AG20443 (cell line): ENCODE results near the gene OR7D2.
"Not testable (repeated sequence)": the region's sequence is repeated elsewhere in the genome, so short reads cannot be mapped to it uniquely, and the experiment has no call there.

ENCODE experiments used
- DNase-seq: peaks from one replicate; pipeline ENCODE4 v3.0.0; 2012; ENCODE audit warnings: low spot score, mixed read lengths

Gene OR7D2

DNA sequence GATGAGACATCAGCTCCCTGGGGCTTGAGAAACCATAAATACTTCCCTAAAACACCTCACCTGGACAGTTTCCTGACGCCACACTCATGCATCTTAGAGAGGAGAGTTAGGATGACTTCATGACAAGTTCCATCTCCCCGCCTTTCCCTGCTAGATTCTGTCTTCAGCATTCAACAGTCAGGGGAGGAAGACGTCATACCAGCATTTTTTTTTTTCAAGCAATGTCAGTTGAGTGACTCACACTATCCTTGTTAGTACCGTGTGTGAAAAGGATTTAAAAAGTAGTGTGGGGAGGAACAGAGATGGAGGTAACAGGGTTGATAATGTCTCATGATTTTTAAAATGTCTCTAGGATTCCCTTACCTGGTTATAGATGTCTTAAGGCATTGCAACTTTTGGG lies at the start of gene OR7D2:
TSS of gene OR7D2 (plus strand) at position 79 of the 400 bp plus-strand sequence. CDS start 6,803 bp downstream, outside the sequence.
- no peak for DNase-seq

DNA sequence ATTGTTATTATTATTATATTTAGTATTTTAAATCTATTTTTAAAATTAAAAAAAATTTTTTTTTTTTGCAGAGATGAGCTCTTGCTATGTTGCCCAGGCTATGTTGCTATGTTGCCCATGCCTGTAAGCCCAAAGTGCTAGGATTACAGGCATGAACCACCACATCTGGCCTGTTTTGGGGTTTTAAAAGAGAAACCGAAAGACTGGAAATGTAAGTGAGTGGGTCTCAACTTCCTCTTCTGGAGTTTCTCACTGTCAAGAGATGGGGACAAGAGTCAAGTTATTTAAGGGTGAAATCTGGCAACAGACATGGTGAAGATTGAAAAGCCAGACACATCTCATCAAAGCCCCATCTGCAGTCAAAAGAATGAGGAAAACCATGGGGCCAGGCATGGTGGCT lies 47.8 kb upstream of the OR7D2 start:
- no peak for DNase-seq

DNA sequence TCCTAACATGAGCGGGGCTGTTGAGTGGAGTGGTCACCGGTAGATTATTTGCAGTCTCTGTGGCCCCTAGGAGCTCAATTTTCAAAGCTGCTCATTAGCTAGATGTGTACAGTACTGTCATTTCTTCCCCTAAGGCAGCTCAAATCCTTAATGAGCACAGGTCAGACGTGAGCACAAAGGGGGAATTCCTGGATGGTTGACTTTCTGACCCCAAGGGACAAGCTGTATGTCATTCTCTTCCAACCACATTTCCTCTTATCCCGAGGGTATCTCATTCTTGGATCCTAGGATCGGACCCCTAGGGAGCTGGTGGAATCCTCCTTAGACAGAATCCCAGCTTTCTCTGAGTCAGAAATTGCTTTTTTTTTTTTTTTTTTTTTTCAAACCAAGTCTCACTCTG lies 46.4 kb upstream of the OR7D2 start:
- no peak for DNase-seq

DNA sequence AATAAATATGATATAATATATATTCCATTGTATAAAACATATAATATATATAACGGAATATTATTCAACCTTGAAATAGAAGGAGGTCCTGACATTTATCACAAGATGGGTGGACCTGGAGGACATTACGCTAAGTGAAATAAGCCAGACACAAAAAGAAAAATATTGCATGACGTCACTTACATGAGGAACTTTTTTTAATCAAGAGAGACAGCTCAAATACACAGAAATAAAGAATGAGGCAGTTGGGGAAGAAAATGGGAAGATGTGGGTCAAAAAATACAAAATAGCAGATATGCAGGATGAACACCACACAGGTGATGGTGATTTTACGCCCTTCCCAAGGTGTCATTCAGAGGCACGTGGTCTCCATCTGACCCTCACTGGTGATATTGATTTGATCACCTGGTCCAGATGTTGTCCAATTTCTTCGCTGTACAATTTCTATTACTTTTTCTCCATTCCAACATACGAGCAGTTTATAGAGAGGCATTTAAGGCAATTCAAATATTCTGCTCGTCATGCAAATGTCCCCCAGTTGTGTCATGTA lies 39.1 kb upstream of the OR7D2 start:
- DNase-seq: no peak

DNA sequence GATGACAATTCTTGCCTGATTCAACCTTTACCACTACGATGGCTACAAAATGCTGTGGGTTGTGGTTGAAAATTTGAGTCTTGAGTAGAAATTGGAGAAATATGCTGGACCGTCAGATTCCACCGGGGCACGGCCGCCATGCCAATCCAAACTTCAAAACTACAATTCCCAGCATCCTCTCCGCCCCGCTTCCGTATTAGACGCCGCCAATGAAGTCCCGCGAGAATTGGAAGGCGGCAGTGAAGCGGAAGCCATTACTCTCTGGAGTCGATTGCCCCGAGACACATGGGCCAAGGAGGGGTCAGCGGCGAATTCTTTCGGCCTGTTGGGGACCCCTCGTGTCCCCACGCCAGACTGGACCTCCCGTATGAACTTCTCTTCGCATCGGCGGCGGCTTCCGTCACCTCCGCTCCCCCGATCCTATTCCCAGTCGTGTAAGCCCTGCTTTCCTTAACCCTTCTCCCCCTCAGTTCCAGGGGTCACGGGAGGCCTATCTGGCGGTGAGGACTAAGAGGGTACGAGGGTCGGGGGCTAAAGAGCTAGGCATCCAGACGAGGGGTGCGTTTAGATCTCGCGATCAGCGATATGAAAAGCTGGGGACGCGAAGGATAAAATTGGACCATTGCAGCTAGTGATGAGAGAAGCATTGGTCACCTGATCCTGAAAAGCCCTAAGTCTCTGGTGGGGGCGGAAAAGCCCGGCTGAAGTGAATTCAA lies 38.5 kb upstream of the OR7D2 start, which contains the start of gene ZNF317:
TSS of gene ZNF317 (plus strand) at position 239 of the 716 bp plus-strand sequence. CDS start 15,620 bp downstream, outside the sequence.
- DNase-seq: peak; percentile 94

DNA sequence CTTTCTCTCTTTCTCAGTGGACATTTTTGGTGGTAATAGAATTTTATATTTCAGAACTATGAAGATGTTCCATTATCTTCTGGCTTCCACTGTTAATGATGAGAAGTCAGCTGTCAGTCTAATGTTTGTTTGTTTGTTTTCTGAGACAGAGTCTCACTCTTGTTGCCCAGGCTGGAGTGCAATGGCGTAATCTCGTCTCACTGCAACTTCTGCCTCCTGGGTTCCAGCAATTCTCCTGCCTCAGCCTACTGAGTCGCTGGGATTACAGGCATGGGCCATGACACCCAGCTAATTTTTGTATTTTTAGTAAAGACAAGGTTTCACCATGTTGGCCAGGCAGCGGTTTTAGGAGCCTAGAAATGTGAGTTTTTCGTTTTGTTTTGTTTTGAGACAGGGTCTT lies 33.9 kb upstream of the OR7D2 start:
- DNase-seq: no peak

DNA sequence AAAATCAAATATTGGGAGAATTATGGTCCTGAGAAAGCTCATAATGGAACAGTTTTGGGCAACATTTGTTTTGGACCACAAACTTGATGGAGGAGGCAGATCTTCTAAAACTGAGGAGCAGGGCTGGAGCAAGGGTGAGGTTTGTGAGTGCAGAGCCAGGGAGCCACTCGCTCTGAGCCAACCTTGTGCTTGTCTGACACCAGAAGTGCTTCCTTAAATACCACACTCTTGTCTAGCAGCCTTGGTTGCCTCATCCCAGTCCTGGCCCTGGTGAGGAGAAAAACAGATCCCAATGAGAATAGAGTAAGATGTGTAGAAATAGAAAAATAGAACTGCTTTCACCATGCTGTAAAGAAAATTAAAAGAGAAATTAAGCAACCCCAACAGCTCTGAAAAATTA lies 31.9 kb upstream of the OR7D2 start:
- no peak for DNase-seq

DNA sequence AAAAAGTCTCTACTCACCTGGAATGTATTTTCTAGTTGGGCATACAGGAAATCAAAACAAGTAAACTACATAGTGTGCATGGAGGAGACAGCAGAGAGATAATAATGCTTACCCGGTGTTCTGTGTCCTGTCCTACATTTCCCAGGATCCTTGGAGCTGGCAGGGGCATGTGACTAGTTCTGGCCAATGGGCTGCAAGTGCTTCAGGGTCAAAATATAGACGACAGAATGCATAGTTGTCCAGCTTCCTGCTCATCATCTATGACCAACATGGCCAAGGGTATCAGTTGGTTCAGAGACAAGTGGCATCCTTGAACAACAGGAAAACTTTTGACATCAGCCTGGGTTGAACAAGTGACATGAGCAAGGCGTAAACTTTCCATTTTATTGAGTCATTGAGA lies 30.1 kb upstream of the OR7D2 start:
- no peak for DNase-seq

DNA sequence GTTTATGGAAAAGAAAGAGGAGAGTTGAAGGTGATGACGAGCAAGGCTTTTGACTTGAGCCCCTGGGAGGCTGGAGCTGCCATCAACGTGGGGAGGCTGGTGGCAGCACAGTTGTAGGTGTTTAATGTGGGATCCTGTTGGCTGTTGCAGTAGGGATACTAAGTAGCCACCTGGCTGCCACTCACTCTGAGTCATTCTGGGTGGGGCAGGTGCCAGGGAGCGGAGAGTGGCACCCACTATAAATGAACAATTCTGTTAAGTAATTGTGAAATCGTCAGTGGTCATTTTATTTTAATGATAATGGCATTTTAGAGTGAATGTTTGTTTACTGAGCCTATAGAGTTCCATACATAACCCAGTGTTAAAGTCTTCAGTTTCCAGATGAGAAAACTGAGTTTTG lies 28.8 kb upstream of the OR7D2 start:
- no peak for DNase-seq

DNA sequence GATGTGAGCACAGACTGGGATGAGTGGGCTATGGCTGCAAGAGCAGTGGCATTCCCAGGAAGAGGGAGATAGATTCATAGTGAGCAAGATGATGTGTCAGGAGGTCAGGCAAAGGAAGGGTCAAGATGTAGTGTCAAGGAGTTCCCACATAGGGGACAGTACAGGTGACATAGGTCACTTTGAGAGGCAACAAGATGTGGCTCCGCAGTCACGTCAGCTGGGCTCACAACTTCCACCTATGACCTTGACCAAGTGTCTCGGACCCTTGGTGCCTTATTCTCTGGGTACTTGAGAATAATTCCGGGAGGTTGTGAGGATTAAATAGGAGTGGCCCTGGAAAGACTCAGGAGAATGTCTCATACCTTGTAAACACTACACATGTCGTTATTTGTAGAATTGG lies 28.1 kb upstream of the OR7D2 start:
- no peak for DNase-seq

DNA sequence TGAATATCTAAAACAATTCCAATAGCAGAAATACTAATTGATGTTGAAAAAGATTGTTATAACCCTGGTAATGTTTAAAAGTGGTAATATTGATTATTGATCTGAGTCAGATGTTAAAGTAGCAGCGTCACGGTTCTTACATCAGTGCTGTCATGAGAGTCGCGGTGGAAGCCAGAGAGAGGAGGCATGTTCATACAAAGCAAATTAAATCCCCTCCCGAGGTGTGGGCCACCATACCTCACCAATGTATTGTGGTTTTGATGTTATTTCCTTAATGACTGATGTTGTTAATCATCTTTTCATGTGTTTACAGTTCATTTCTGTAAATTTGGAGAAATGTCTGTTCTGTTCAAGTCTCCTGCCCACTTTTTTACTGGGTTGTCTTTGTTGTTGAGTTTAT lies 27.4 kb upstream of the OR7D2 start:
- no peak for DNase-seq

DNA sequence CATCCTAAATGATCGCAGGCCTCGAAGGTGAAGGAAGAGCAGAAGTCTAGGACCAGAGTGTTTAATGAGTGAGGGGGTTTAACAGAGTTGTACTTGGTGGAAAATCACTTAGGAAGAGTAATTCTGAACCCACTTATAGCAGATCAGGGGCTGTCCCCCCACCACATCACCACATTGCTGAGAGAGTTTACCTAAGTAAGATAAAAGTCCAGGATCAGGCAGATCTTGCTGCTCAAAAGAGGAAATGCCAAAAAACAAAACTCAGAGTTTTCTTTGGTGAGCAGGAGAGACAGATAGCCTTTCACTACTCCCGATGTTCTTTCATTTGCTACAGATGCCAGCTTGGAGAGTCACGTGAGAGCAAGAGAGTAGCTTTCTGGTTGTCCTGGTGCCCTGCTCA lies 23.2 kb upstream of the OR7D2 start:
- DNase-seq: no peak

DNA sequence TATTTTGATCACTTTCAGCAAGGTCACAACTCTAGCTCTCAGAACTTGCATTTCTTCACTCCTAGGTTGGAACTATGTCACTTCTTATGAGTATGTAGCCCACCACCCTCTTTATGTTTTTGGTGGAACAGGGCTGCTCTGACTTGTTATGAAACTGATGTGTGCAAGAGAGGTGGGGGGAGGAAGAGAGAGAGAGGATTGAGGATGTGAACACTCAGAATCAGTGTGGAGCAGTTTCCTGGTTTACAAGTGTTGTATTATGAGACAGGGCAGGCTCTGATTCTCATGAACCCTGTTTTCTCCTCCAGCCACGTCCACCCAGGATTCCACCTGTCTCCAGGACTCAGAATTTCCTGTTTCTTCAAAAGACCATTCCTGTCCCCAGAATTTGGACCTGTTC lies 22.5 kb upstream of the OR7D2 start:
- DNase-seq: no peak

DNA sequence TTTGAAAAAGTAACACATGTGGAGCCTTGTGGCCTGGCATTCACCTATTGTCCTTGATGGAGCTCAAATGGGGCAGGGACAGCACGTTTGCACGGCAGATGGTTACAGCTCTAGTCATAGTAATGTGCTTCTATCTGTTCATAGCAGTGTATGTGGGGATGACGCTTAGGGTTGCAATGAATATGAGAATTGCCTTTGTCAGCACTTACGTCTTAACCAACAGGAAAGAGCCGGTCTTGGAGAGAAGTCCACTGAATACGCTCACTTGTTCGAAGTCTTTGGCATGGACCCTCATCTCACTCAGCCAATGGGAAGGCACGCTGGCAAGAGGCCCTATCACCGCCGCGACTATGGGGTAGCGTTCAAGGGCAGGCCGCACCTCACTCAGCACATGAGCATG lies 18.9 kb upstream of the OR7D2 start:
- no peak for DNase-seq

DNA sequence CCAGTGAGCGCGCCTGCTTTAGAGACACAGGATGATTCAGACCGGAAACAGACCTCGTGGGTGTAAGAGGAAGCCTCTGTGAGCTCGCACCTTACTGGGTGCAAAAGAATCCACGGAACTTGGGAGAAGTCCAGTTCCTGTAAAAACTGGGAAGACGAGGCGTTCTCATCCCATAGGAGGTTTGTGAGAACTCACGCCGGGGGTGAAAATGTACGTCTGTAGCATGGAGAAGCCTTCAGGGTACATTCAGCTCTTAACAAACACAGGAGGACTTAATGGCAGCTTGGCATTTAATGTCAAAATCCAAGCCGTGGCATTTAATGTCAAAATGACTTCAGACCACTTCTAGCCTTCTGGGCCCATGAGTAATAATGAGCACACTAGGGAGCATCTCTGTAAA lies 17.4 kb upstream of the OR7D2 start:
- no peak for DNase-seq

DNA sequence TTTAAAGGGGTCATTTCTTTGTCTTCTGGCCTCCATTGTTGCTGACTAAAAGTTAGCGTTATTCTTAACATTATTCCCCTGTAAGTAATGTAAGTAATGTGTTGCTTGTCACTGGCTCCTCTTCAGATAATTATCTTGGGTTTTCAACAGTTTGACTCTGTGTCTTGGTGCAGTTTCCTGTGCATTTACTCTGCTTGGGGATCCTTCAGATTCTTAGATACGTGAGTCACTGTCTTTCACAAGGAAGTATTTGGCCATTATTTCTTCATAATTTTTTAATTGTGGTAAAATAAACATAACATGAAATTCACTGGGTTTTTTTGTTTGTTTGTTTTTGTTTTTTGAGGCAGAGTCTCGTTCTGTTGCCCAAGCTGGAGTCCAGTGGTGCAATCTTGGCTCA lies 13.5 kb upstream of the OR7D2 start:
- no peak for DNase-seq

DNA sequence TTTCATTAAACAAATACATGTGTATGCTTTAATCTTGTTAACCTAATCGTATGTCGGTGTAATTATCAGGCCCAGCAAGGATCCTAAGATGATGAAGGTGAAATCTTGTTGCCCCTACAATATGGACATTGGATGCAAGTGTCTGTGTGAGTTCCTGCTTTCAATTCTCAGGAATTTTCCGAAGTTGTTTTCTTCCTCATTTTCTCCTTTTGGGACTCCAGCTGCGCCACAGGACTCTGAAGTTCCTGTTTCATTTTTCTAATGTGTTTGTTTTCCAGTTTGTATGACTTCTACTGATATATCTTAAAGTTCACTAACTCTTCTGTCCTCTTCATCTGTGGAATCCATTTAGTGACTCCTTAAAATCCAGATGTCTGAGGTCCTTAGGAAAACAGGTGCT lies 11.9 kb upstream of the OR7D2 start:
- DNase-seq: no peak

DNA sequence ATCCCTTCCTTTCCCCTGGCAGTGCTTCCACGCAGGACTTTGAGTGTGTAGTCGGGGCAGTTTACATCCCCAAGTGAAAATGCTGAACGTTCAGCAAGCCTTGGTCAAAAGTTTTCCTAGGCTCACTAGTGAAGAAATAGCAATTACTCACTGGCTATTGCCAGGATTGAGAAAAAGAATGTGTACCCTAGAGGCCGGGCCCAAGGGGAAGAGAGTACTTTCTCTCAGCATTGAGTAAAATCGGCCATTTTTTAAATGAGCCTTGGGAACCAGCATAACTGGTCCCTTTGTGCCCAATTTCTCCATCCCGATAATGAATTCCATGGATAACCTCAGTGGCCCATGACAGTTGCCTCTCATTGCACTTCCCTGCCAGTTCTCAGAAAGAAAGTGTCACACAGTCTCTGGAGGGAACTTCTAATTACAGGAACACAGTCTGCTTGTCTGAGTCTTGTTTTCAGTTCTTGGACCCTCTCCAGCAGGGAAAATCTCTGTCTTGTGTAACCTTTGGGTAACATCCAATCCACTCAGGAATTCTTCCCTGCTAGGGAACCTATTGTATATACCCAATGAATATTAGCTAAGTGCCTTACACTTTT lies 7.3 kb upstream of the OR7D2 start:
- DNase-seq: no peak

DNA sequence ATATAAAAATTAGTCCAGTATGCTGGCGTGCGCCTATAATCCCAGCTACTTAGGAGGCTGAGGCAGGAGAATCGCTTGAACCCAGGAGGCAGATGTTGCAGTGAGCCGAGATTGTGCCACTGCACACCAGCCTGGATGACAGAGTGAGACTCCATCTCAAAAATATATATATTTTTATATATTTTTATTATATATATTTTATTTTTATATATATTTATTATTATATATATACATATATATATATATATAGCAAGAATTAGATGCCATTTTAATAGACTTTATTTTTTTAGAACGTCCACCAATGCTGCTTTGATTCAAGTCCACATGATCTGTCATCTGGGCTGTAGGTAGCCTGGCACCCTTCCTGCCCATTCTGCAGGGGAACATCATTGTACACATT lies 3.5 kb upstream of the OR7D2 start:
- DNase-seq: no peak

DNA sequence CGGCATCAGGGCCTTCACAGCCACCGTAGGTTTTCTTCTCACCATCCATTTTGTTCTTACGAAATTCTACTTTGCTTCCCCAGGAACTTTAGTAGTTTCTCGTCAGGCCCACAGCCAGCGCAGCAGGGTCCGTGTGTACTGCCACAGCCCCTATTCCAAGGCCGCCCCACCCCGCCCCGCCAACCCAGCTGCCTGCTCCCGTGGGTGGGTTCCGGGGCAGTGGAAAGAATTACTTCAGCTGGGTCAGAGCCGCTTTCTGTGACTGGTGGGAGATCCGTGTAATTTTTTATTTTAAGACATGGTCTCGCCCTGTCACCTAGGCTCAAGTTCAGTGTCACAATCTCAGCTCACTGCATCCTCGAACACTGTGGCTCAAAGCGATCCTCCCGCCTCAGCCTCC lies 4.2 kb downstream of the OR7D2 start:
- no peak for DNase-seq

DNA sequence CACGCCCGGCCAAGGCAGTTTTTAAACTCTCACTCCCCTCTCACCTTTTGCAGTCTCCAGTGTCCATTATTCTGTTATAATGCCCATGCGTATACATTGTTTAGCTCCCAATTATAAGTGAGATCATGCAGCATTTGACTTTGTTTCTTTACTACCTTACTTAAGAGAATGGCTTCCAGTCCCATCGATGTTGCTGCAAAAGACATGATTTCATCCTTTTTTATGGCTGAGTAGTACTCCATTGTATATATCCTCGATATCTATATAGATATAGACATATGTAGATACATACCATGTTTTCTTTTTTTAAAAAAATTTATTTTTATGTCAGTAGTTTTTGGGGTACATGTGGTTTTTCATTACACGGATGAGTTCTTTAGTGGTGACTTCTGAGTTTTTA lies 8.4 kb downstream of the OR7D2 start:
- no peak for DNase-seq

DNA sequence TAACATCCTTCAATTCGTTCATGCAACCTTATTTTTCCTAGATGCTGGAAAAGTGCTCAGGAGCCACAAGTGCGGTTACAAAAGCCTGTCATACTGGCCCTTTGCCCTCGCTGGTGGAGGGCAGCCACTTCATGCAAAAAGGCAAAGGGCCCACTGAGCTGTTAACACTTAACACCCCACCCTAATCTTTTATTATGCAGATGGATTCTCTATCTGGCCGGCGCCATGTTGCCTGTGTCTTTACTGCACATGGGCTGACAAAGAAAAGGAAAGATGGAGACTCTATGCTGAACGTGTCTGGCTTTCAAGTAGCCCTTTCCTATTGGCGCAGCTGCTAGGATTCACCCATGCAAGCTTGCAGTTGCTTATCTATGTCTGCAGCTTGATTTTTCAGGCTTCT lies 10.8 kb downstream of the OR7D2 start:
- no peak for DNase-seq

DNA sequence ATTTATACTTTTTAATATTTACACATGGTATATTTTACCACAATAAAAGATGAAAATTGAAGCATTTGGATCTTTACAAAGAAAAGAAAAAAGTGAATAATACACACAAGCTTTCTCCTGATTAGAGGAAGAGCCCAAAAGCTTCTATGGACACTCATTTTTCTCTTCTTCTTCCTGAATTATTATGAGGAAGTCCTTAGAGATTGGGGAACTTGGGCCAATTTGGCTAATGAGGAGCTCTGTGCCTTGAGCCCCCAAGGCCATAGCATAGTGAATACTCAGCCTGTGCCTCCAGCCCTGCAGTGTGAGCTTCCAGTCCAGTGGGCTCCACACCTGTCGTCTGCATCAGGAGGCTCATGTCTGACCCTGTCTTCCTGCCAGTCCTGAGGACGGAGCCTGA lies 19.3 kb downstream of the OR7D2 start:
- not testable (repeated sequence) for DNase-seq
